ENCODE data around the gene GNB3. TPM values are rescaled to one million over a fixed set of nuclear protein-coding genes. Genes with fewer than 3 reads are reported as not detected.

The GNB3 gene
- total RNA-seq, 4 donors from 2014 or later: 0.17 to 1.2 (median 0.52) TPM; not detected in 1

GRCh38 chr12:6854036-6854435 lies 13.3 kb downstream of the GNB3 start:
- DNase-seq (ENCODE audit: low spot score in 2 of 2): no peak
- whole genome bisulfite sequencing, 2 donors: 75 to 81% methylated on average over 6 of the region's 6 CpGs
- intact Hi-C loops (cut with DNase I; ENCODE audit: low total_unique reads): no loop called here
- no peak for TF ChIP-seq POLR2A (IDR thresholded peaks at IDR 0.05)
- TF ChIP-seq, protein P1, sequence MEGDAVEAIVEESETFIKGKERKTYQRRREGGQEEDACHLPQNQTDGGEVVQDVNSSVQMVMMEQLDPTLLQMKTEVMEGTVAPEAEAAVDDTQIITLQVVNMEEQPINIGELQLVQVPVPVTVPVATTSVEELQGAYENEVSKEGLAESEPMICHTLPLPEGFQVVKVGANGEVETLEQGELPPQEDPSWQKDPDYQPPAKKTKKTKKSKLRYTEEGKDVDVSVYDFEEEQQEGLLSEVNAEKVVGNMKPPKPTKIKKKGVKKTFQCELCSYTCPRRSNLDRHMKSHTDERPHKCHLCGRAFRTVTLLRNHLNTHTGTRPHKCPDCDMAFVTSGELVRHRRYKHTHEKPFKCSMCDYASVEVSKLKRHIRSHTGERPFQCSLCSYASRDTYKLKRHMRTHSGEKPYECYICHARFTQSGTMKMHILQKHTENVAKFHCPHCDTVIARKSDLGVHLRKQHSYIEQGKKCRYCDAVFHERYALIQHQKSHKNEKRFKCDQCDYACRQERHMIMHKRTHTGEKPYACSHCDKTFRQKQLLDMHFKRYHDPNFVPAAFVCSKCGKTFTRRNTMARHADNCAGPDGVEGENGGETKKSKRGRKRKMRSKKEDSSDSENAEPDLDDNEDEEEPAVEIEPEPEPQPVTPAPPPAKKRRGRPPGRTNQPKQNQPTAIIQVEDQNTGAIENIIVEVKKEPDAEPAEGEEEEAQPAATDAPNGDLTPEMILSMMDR (IDR thresholded peaks at IDR 0.05): no peak
- no peak overlapping the region for H3K4me3 ChIP-seq (ENCODE audit: low read depth, poor library complexity, severe bottlenecking)

- DNase-seq (ENCODE audit: low spot score in 2 of 2): no peak
- TF ChIP-seq, protein P1 (IDR thresholded peaks at IDR 0.05): no peak
- no peak for TF ChIP-seq POLR2A (IDR thresholded peaks at IDR 0.05)
- H3K4me3 ChIP-seq (ENCODE audit: low read depth, poor library complexity, severe bottlenecking): no peak overlapping the region
- intact Hi-C loops (cut with DNase I; ENCODE audit: low total_unique reads): no loop called here
- 91 to 93% methylated on average over 14 of the region's 14 CpGs for WGBS, 2 donors
Measured at GRCh38 chr12:6855322-6855721, 14.6 kb downstream of the GNB3 start.

DNA sequence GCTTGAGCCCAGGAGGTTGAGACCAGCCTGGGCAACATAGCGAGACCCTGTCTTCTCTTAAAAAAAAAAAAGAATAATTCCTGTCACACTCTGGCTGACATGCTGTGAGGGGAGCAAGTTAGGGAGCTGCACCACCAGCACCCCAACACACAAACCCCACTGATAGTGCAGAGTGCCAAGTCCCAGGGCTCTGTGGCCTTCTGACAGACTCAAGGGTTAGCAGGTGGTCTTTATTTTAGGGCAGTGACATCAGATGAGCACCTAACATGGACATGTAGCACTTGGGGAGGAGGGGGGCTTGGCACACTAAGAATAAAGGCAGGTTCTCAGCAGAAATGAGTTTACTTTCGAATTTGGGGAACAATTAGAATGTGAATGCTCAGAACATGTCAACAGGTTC lies 18.1 kb downstream of the GNB3 start:
- no peak for TF ChIP-seq POLR2A (IDR thresholded peaks at IDR 0.05)
- TF ChIP-seq, protein P1 (IDR thresholded peaks at IDR 0.05): no peak
- no peak overlapping the region for H3K4me3 ChIP-seq (ENCODE audit: low read depth, poor library complexity, severe bottlenecking)
- 94 to 96% methylated on average over 2 of the region's 2 CpGs for WGBS, 2 donors
- intact Hi-C loops (cut with DNase I; ENCODE audit: low total_unique reads): no loop called here
- no peak for DNase-seq (ENCODE audit: low spot score in 2 of 2)

DNA sequence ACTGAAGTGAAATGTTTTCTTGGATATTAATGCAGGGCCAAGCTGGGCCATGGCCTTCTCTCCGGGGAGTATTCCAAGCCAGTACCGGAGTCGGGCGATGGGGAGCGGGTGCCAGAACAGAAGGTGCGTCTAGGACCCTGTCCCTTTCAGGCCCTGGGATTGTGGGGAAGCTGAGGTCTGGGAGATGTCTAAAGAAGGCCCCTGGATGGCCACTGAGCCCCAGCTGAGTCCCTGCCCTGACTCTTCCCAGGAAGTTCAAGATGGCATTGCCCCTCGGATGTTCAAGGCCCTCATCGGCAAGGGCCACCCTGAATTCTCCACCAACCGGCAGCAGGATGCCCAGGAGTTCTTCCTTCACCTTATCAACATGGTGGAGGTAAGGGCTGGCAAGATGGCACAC lies 19.4 kb downstream of the GNB3 start:
- 94 to 96% methylated on average over 9 of the region's 9 CpGs for WGBS, 2 donors
- DNase-seq (ENCODE audit: low spot score in 2 of 2): no peak
- intact Hi-C loops (cut with DNase I; ENCODE audit: low total_unique reads): no loop called here
- H3K4me3 ChIP-seq (ENCODE audit: low read depth, poor library complexity, severe bottlenecking): no peak overlapping the region
- TF ChIP-seq POLR2A (IDR thresholded peaks at IDR 0.05): no peak
- TF ChIP-seq, protein P1 (IDR thresholded peaks at IDR 0.05): no peak

- H3K4me3 ChIP-seq (ENCODE audit: low read depth, poor library complexity, severe bottlenecking): no peak overlapping the region
- DNase-seq (ENCODE audit: low spot score in 2 of 2): no peak
- intact Hi-C loops (cut with DNase I; ENCODE audit: low total_unique reads): no loop called here
- TF ChIP-seq POLR2A (IDR thresholded peaks at IDR 0.05): no peak
- TF ChIP-seq, protein P1 (IDR thresholded peaks at IDR 0.05): no peak
- WGBS, 2 donors: 93 to 99% methylated on average over 7 of the region's 7 CpGs
Measured at GRCh38 chr12:6860942-6861341, 20.2 kb downstream of the GNB3 start.

GRCh38 chr12:6861391-6861790 lies 20.7 kb downstream of the GNB3 start:
- no peak for TF ChIP-seq POLR2A (IDR thresholded peaks at IDR 0.05)
- TF ChIP-seq, protein P1 (IDR thresholded peaks at IDR 0.05): no peak
- intact Hi-C loops (cut with DNase I; ENCODE audit: low total_unique reads): no loop called here
- H3K4me3 ChIP-seq (ENCODE audit: low read depth, poor library complexity, severe bottlenecking): no peak overlapping the region
- WGBS, 2 donors: 91 to 95% methylated on average over 9 of the region's 9 CpGs
- no peak for DNase-seq (ENCODE audit: low spot score in 2 of 2)

Data from lower leg skin (tissue), 4 donors.